Measurements from ENCODE around the gene ISLR. TPM values are rescaled to one million over a fixed set of nuclear protein-coding genes. Genes with fewer than 3 reads are reported as not detected.

ISLR gene
- total and polyA plus RNA-seq, 9 of the 15 experiments (the other 6 are each of a cell fraction or from before 2014, with no cell fraction given): not detected

GRCh38 chr15:74193299-74193718, 19.8 kb downstream of the ISLR start:
- in situ Hi-C loops (cut with MboI): no loop called here
- Histone ChIP-seq H3K4me3 (no peak overlapping the region), H3K9me3 (replicated peaks; ENCODE audit: control insufficient read depth, insufficient read depth, low read depth, low read length) (no peaks in the 10 kb centered on the region), H3K9me1 (ENCODE audit: control insufficient read depth, insufficient read depth, low read length) (no peaks in the 10 kb centered on the region), H4K20me1 (replicated peaks; ENCODE audit: control insufficient read depth, insufficient read depth, low read length) (0 out of 2 replicates have a peak, but pooled peaks cover 9% of the 10 kb centered on the region), H3K4me2 (ENCODE audit: insufficient read depth, low read length) (no peak overlapping the region), H3K27ac (ENCODE audit: extremely low read depth, low read depth, low read length) (no peak overlapping the region), H3K9ac (ENCODE audit: insufficient read depth in 1 of 2, low read depth in 2 of 2, low read length in 2 of 2) (no peak overlapping the region), H3K79me2 (ENCODE audit: control insufficient read depth, insufficient read depth, low read length) (no peaks in the 10 kb centered on the region), H3K36me3 (ENCODE audit: control insufficient read depth, insufficient read depth, low read length) (no peaks in the 10 kb centered on the region), H2AFZ (ENCODE audit: low read depth, low read length) (no peak overlapping the region), H3K4me1 (replicated peaks in 1 of 2; ENCODE audit: control insufficient read depth in 2 of 2, insufficient read depth in 2 of 2, low read length in 2 of 2) (no peaks in the 10 kb centered on the region), H3K27me3 (ENCODE audit: control insufficient read depth in 2 of 2, insufficient read depth in 2 of 2, low read length in 2 of 2) (peaks cover 0 to 64% of the 10 kb centered on the region in 2 experiments; a peak in 2 of 5 replicates)
- intact Hi-C loops (cut with micrococcal nuclease): no loop called here
- FAIRE-seq (no peak), ATAC-seq (no peak), DNase-seq (ENCODE audit: extremely low read depth in 1 of 4, low spot score in 3 of 4) (no peak)
- TF ChIP-seq MTA1 (IDR thresholded peaks at IDR 0.05; ENCODE audit: borderline replicate concordance): no peak
- no peak for TF ChIP-seq SAFB (IDR thresholded peaks at IDR 0.05; ENCODE audit: borderline replicate concordance, low read depth, low read length)
- TF ChIP-seq ZFP1 (CRISPR knock-in tag; IDR thresholded peaks at IDR 0.05): no peak
- no peak for TF ChIP-seq PATZ1 (CRISPR knock-in tag; IDR thresholded peaks at IDR 0.05; ENCODE audit: borderline replicate concordance)
- no peak for TF ChIP-seq ESRRA (IDR thresholded peaks at IDR 0.05; ENCODE audit: borderline replicate concordance, low read depth)
- TF ChIP-seq, protein P1, sequence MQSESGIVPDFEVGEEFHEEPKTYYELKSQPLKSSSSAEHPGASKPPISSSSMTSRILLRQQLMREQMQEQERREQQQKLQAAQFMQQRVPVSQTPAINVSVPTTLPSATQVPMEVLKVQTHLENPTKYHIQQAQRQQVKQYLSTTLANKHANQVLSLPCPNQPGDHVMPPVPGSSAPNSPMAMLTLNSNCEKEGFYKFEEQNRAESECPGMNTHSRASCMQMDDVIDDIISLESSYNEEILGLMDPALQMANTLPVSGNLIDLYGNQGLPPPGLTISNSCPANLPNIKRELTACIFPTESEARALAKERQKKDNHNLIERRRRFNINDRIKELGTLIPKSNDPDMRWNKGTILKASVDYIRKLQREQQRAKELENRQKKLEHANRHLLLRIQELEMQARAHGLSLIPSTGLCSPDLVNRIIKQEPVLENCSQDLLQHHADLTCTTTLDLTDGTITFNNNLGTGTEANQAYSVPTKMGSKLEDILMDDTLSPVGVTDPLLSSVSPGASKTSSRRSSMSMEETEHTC (IDR thresholded peaks at IDR 0.05): no peak
- TF ChIP-seq CHD2 (IDR thresholded peaks at IDR 0.05; ENCODE audit: low read depth, low read length): no peak
- no peak for TF ChIP-seq ZNF408 (CRISPR knock-in tag; IDR thresholded peaks at IDR 0.05; ENCODE audit: low read depth)
- no peak for TF ChIP-seq DLX4 (CRISPR knock-in tag; IDR thresholded peaks at IDR 0.05)
- 0% methylated on average over 4 of the region's 4 CpGs for WGBS (ENCODE audit: insufficient coverage, low coverage, missing lambda C conversion rate)
- CTCF ChIA-PET (ENCODE audit: low intra/inter-chr PET ratio): no interaction called here
- POLR2A ChIA-PET: no interaction called here
- no TSS peak for BruUV-seq (replicated peaks)
